Common myeloid progenitor, CD34-positive (primary cell): Measurements from ENCODE around the gene MYH9.
"Not testable (repeated sequence)": the region's sequence is repeated elsewhere in the genome, so short reads cannot be mapped to it uniquely, and the experiment has no call there.

Source experiments
- CTCF ChIA-PET: fragments of 350-600 bp; sonication (Branson Sonifier 250); formaldehyde crosslinking; loops from one replicate; lab custom pipeline; 2021; ENCODE audit warnings: antibody characterized with exemption; lab: Charles Lee
- POLR2A ChIA-PET: fragments of 350-600 bp; sonication (Branson Sonifier 250); formaldehyde crosslinking; loops from one replicate; lab custom pipeline; 2021; ENCODE audit warnings: antibody characterized with exemption; lab: Charles Lee
- DNase-seq, 3 donors: peaks; one replicate each; pipeline versions ENCODE4 v3.0.0 to v3.0.0-alpha.2; 2013
- H3K27ac ChIP-seq, 2 experiments: 1 replicate in 1 of 2; 2 replicates in 1 of 2; pipeline ENCODE4 v1.7.0; 2013; ENCODE audit warnings: inconsistent platforms in 2 of 2, low read length in 2 of 2, mild to moderate bottlenecking in 2 of 2, low read depth in 1 of 2, moderate library complexity in 1 of 2; ENCODE audit not compliant: severe bottlenecking in 2 of 2, insufficient read depth in 1 of 2, poor library complexity in 1 of 2
- H3K27me3 ChIP-seq, 5 experiments: replicated peaks in 2 of 5; 1 replicate in 3 of 5; 2 replicates in 2 of 5; pipeline versions ENCODE4 v1.6.1 to v1.7.0; 2013; ENCODE audit warnings: low read length in 4 of 5, mild to moderate bottlenecking in 2 of 5, moderate library complexity in 2 of 5, inconsistent platforms in 1 of 5; ENCODE audit not compliant: insufficient read depth in 5 of 5, control insufficient read depth in 4 of 5
- H3K36me3 ChIP-seq, 4 experiments: 1 replicate in 2 of 4; 2 replicates in 2 of 4; pipeline versions ENCODE4 v1.6.1 to v1.7.0; 2013; ENCODE audit warnings: low read length in 3 of 4, control low read depth in 1 of 4, mild to moderate bottlenecking in 1 of 4; ENCODE audit not compliant: control insufficient read depth in 4 of 4, insufficient read depth in 4 of 4
- H3K4me1 ChIP-seq, 4 experiments: 1 replicate in 3 of 4; 2 replicates in 1 of 4; pipeline versions ENCODE4 v1.6.1 to v1.7.1; 2013; ENCODE audit warnings: low read length in 3 of 4, mild to moderate bottlenecking in 3 of 4, control low read depth in 1 of 4, inconsistent platforms in 1 of 4, moderate library complexity in 1 of 4; ENCODE audit not compliant: control insufficient read depth in 4 of 4, insufficient read depth in 4 of 4; ENCODE audit errors: control extremely low read depth in 1 of 4
- H3K4me3 ChIP-seq, 7 experiments: 1 replicate in 4 of 7; 2 replicates in 3 of 7; pipeline versions ENCODE4 v1.5.1 to v1.7.0; 2013; ENCODE audit warnings: mild to moderate bottlenecking in 7 of 7, low read length in 6 of 7, moderate library complexity in 6 of 7, inconsistent platforms in 2 of 7, low read depth in 2 of 7, control low read depth in 1 of 7; ENCODE audit not compliant: insufficient read depth in 4 of 7, control insufficient read depth in 1 of 7; ENCODE audit errors: extremely low read depth in 1 of 7
- H3K9me3 ChIP-seq, 5 experiments: 1 replicate in 4 of 5; 2 replicates in 1 of 5; pipeline versions ENCODE4 v1.6.1 to v1.7.1; 2013; ENCODE audit warnings: low read length in 4 of 5, mild to moderate bottlenecking in 2 of 5, inconsistent platforms in 1 of 5, low read depth in 1 of 5, moderate library complexity in 1 of 5; ENCODE audit not compliant: control insufficient read depth in 4 of 5, insufficient read depth in 2 of 5; ENCODE audit errors: control extremely low read depth in 1 of 5
- WGBS: methylation state at CpG from one replicate; pipeline ENCODE4 v1.1.5; 2013; ENCODE audit not compliant: insufficient coverage; 5-methylcytosine and 5-hydroxymethylcytosine counted together

MYH9 gene

GRCh38 chr22:36261675-36262074, 126.1 kb downstream of the MYH9 start:
- POLR2A ChIA-PET, H3K4me3 ChIP-seq, H3K27ac ChIP-seq, H3K27me3 ChIP-seq, H3K9me3 ChIP-seq, DNase-seq: not testable (repeated sequence)
- peaks cover 5 to 17% (median 16%) of the 10 kb centered on the region in 4 experiments for H3K4me1 ChIP-seq
- CTCF ChIA-PET, result interaction anchor here (0.7 to 1.6 kb wide), 9 partner anchors 9 to 64 kb away, joined by 3 to 4 read pairs (median 4); no protein-coding TSS in a partner anchor
- WGBS, result 87% methylated on average over 5 of the region's 6 CpGs
- peaks cover 9 to 55% (median 17%) of the 10 kb centered on the region in 4 experiments for H3K36me3 ChIP-seq

GRCh38 chr22:36259615-36260300, 128.0 kb downstream of the MYH9 start:
- Histone ChIP-seq H3K27ac (no peak overlapping the region), H3K4me1 (peaks cover 5 to 22% (median 20%) of the 10 kb centered on the region in 4 experiments), H3K36me3 (peaks cover 5 to 42% (median 9%) of the 10 kb centered on the region in 4 experiments), H3K4me3 (no peak overlapping the region), H3K27me3 (no peaks in the 10 kb centered on the region), H3K9me3 (no peaks in the 10 kb centered on the region)
- no peak for DNase-seq
- ChIA-PET POLR2A (no interaction called here), CTCF (interaction anchor here (1.1 to 1.9 kb wide), 4 partner anchors 20 to 64 kb away, joined by 3 to 6 read pairs (median 3); partner anchors contain the start of gene APOL2)
- WGBS, result 88% methylated on average over 6 of the region's 14 CpGs

- 60% methylated on average over 10 of the region's 16 CpGs for WGBS
- Histone ChIP-seq H3K4me1 (peaks cover 5 to 28% (median 27%) of the 10 kb centered on the region in 4 experiments), H3K27me3 (no peaks in the 10 kb centered on the region), H3K4me3 (peak overlapping the region in 1 of 7 experiments; percentile 25), H3K27ac (no peak overlapping the region), H3K36me3 (peaks cover 5 to 39% (median 9%) of the 10 kb centered on the region in 4 experiments), H3K9me3 (no peaks in the 10 kb centered on the region)
- ChIA-PET POLR2A (no interaction called here), CTCF (interaction anchor here (1.2 to 1.9 kb wide), 3 partner anchors 19 to 63 kb away, joined by 3 to 6 read pairs (median 3); partner anchors contain the start of gene APOL2)
- peak in 1 of 3 donors; percentile 26 for DNase-seq
These were observed 128.8 kb downstream of the MYH9 start for GRCh38 chr22:36258701-36259614.

GRCh38 chr22:36257948-36258670, 129.7 kb downstream of the MYH9 start:
- H3K9me3 ChIP-seq, result no peaks in the 10 kb centered on the region
- 93% methylated on average over 13 of the region's 13 CpGs for WGBS
- no peaks in the 10 kb centered on the region for H3K27me3 ChIP-seq
- H3K36me3 ChIP-seq, result peaks cover 5 to 32% (median 9%) of the 10 kb centered on the region in 4 experiments
- H3K27ac ChIP-seq, result no peak overlapping the region
- ChIA-PET CTCF (interaction anchor here (1.2 to 1.9 kb wide), 2 partner anchors 18 to 20 kb away, joined by 4 to 6 read pairs; partner anchors contain the start of gene APOL2), POLR2A (no interaction called here)
- H3K4me3 ChIP-seq, result no peak overlapping the region
- no peak for DNase-seq
- H3K4me1 ChIP-seq, result peaks cover 5 to 36% (median 35%) of the 10 kb centered on the region in 4 experiments

GRCh38 chr22:36257308-36257707, 130.5 kb downstream of the MYH9 start:
- peaks cover 5 to 44% (median 40%) of the 10 kb centered on the region in 4 experiments for H3K4me1 ChIP-seq
- ChIA-PET CTCF (interaction anchor here (1.2 kb wide), 1 partner anchor 21 kb away, joined by 4 read pairs; no protein-coding TSS in a partner anchor), POLR2A (no interaction called here)
- DNase-seq, result no peak
- no peaks in the 10 kb centered on the region for H3K27me3 ChIP-seq
- H3K9me3 ChIP-seq, result no peaks in the 10 kb centered on the region
- no peak overlapping the region for H3K4me3 ChIP-seq
- 75% methylated on average over 4 of the region's 8 CpGs for WGBS
- no peak overlapping the region for H3K27ac ChIP-seq
- H3K36me3 ChIP-seq, result peaks cover 5 to 25% (median 8%) of the 10 kb centered on the region in 4 experiments

- Histone ChIP-seq H3K4me3 (no peak overlapping the region), H3K27ac (no peak overlapping the region), H3K4me1 (peaks cover 5 to 44% (median 40%) of the 10 kb centered on the region in 4 experiments), H3K27me3 (no peaks in the 10 kb centered on the region), H3K9me3 (no peaks in the 10 kb centered on the region), H3K36me3 (peaks cover 2 to 19% (median 4%) of the 10 kb centered on the region in 4 experiments)
- DNase-seq, result no peak
- POLR2A ChIA-PET, result no interaction called here
- CTCF ChIA-PET, result no interaction called here
- WGBS, result 94% methylated on average over 2 of the region's 3 CpGs
These were observed 131.3 kb downstream of the MYH9 start for GRCh38 chr22:36256478-36256877.
